Omental fat pad (tissue), 4 donors: ENCODE results near the gene POLR2H. TPM values are rescaled to one million over a fixed set of nuclear protein-coding genes. Genes with fewer than 3 reads are reported as not detected.
A peak's percentile ranks its signal among the peaks of the same experiment; 100 is the strongest.

Experiments
- ATAC-seq: fragments of 150-250 bp; one replicate; pipeline ENCODE4 v1.9.1; 2016; ENCODE audit warnings: mild to moderate bottlenecking, moderate library complexity; ENCODE audit not compliant: low FRiP score
- DNase-seq: peaks from one replicate; pipeline ENCODE4 v3.0.0-alpha.2; 2019; ENCODE audit warnings: low spot score
- CTCF ChIP-seq, 3 donors: fragments of 450-650 bp; IDR thresholded peaks; one replicate each; pipeline ENCODE4 v1.5.1; 2016 to 2017; ENCODE audit warnings: antibody characterized with exemption in 3 of 3, mild to moderate bottlenecking in 3 of 3, moderate library complexity in 2 of 3
- total RNA-seq, 4 donors: library from RNA; depleted of rRNA; stranded (reverse); fragments of >200 nt; gene quantifications; one replicate each; pipeline ENCODE4 v1.1.0, GENCODE V29; 2016

POLR2H gene
- total RNA-seq, 4 donors from 2014 or later = 63.9 to 110 (median 89.3) TPM

GRCh38 chr3:184380185-184380626 is 18.7 kb downstream of the POLR2H start:
- ATAC-seq (peak; percentile 76), DNase-seq (no peak)
- TF ChIP-seq CTCF (IDR thresholded peaks at IDR 0.05) = no peak

DNA sequence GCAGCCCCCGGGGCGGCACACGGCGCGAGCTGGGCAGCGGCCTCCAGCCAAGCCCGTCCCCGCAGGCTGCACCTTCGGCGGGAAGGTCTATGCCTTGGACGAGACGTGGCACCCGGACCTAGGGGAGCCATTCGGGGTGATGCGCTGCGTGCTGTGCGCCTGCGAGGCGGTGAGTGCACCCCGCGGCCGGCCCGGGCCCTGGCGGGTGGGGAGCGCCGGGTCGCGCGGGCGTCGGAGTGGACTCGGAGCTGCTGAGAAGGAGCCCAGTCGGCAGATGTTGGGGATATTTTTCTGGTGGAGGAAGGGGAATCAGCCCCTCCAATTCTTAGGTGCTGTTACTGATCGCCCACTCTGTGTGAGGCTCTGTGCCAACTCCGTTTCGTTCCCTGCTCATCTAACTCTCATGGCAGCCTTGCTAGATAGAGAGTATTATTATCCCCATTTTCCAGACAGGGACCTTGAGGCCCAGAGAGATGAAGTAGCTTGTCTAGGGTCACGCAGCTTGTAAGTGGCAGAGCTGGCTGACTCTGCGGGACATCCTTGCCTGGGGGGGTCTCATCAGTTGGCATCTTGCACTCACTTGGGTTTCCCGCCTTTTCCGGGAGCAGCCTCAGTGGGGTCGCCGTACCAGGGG is 19.2 kb downstream of the POLR2H start:
- DNase-seq (no peak), ATAC-seq (peak; percentile 18)
- no peak for TF ChIP-seq CTCF (IDR thresholded peaks at IDR 0.05)

DNA sequence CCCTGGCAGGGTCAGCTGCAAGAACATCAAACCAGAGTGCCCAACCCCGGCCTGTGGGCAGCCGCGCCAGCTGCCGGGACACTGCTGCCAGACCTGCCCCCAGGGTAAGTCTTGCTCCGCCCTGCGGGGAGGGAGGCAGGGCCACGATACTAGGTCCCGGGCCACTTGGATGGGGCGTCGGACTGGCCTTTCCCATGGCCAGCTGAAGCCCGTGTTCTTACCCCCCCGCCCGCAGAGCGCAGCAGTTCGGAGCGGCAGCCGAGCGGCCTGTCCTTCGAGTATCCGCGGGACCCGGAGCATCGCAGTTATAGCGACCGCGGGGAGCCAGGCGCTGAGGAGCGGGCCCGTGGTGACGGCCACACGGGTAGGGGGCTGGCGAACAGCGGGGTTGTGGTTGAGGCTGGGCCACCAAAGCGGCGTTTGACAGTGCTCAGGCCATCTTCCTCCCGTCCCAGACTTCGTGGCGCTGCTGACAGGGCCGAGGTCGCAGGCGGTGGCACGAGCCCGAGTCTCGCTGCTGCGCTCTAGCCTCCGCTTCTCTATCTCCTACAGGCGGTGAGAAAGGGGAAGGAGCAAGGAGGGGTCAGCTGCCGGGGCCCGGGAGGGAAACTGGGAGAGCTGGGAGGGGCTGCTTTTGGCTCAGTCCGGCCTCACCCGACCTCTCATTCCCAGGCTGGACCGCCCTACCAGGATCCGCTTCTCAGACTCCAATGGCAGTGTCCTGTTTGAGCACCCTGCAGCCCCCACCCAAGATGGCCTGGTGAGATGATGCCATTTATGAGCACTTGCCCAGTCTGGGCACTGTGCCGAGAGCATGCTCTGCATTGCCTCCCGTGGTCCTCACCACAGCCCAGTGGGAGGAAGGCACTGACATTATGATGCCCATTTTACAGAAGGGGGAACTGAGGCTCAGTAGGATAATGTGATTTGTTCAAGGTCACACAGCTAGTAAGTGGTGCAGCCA is 20.0 kb downstream of the POLR2H start:
- DNase-seq (no peak), ATAC-seq (no peak)
- no peak for TF ChIP-seq CTCF (IDR thresholded peaks at IDR 0.05)

DNA sequence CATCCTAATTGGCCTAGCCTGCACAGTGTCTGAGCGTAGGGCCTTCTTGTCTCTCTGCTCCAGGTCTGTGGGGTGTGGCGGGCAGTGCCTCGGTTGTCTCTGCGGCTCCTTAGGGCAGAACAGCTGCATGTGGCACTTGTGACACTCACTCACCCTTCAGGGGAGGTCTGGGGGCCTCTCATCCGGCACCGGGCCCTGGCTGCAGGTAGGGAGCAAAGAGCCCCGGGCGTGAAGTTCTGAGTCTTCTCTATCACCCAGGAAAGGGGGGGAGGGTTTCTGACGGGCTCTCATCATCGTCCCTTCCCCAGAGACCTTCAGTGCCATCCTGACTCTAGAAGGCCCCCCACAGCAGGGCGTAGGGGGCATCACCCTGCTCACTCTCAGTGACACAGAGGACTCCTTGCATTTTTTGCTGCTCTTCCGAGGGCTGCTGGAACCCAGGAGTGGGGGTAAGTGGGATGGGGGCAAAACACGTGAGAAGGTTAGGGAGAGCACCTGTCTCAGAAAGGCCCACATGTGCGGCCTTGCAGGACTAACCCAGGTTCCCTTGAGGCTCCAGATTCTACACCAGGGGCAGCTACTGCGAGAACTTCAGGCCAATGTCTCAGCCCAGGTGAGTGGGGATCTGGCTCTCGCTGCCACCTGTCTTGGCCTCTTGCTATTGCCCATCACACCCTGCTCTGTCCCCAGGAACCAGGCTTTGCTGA is 21.0 kb downstream of the POLR2H start:
- TF ChIP-seq CTCF (IDR thresholded peaks at IDR 0.05) = no peak
- no peak for DNase-seq
- ATAC-seq = no peak

DNA sequence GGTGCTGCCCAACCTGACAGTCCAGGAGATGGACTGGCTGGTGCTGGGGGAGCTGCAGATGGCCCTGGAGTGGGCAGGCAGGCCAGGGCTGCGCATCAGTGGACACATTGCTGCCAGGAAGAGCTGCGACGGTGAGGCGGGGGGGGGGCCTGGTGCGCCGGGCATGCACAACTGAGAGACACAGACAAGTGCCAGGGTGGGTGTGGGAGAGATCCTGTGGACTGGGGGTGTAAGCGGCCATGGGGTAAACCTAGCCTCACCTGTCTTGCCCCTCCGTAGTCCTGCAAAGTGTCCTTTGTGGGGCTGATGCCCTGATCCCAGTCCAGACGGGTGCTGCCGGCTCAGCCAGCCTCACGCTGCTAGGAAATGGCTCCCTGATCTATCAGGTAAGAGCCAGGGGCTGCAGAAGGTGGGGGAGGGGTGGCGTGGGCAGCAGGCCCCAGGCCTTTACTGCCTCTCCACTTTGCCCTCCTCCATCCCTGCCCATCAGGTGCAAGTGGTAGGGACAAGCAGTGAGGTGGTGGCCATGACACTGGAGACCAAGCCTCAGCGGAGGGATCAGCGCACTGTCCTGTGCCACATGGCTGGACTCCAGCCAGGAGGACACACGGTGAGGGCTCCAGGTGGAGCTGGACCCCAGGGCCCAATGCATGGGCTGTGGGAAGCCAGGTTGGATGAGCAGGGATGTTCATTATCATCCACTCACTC is 21.7 kb downstream of the POLR2H start:
- DNase-seq (no peak), ATAC-seq (no peak)

More for the DNA sequence above, 21.7 kb downstream of the POLR2H start:
- TF ChIP-seq CTCF (IDR thresholded peaks at IDR 0.05) = no peak
